H9 (cell line): Measurements from ENCODE around the gene CADM1. TPM values are rescaled to one million over a fixed set of nuclear protein-coding genes. Genes with fewer than 3 reads are reported as not detected.

ENCODE experiments used
- DNase-seq: peaks from one replicate; pipeline ENCODE4 v3.0.0-alpha.2; 2017
- H2AFZ ChIP-seq: one replicate; pipeline ENCODE4 v1.6.1; 2013; ENCODE audit warnings: mild to moderate bottlenecking, low read length, control low read depth, moderate library complexity
- H2AK5ac ChIP-seq: 2 replicates; pipeline ENCODE4 v1.6.1; 2013; ENCODE audit warnings: low read length, control low read depth, mixed read lengths; ENCODE audit not compliant: insufficient read length
- H2BK120ac ChIP-seq: one replicate; pipeline ENCODE4 v1.6.1; 2013; ENCODE audit warnings: low read depth, mild to moderate bottlenecking, low read length, control low read depth, inconsistent platforms; ENCODE audit not compliant: poor library complexity, severe bottlenecking
- H2BK12ac ChIP-seq: 2 replicates; pipeline ENCODE4 v1.6.1; 2013; ENCODE audit warnings: low read length, control low read depth, mixed read lengths, low read depth; ENCODE audit not compliant: insufficient read length
- H2BK15ac ChIP-seq: 2 replicates; pipeline ENCODE4 v1.6.1; 2013; ENCODE audit warnings: low read depth, low read length, control low read depth
- H2BK20ac ChIP-seq: one replicate; pipeline ENCODE4 v1.6.1; 2013; ENCODE audit warnings: low read depth, mild to moderate bottlenecking, low read length, control low read depth, inconsistent platforms; ENCODE audit not compliant: poor library complexity, severe bottlenecking
- H2BK5ac ChIP-seq: 2 replicates; pipeline ENCODE4 v1.6.1; 2013; ENCODE audit warnings: low read length, control low read depth, mixed read lengths; ENCODE audit not compliant: insufficient read length
- H3K14ac ChIP-seq: 2 replicates; pipeline ENCODE4 v1.6.1; 2013; ENCODE audit warnings: low read length, control low read depth; ENCODE audit not compliant: insufficient read depth
- H3K18ac ChIP-seq: 2 replicates; pipeline ENCODE4 v1.6.1; 2013; ENCODE audit warnings: low read depth, mild to moderate bottlenecking, mixed read lengths, low read length, control low read depth; ENCODE audit not compliant: insufficient read length
- H3K23ac ChIP-seq: 2 replicates; pipeline ENCODE4 v1.6.1; 2013; ENCODE audit warnings: low read length, control low read depth, mixed read lengths, low read depth; ENCODE audit not compliant: insufficient read length
- H3K23me2 ChIP-seq: 2 replicates; pipeline ENCODE4 v1.6.1; 2013; ENCODE audit warnings: low read depth, mild to moderate bottlenecking, mixed read lengths, low read length, control low read depth; ENCODE audit not compliant: insufficient read length, poor library complexity, severe bottlenecking
- H3K27ac ChIP-seq: 2 replicates; pipeline ENCODE4 v1.5.1; 2013; ENCODE audit warnings: low read length, control low read depth, mixed read lengths, low read depth; ENCODE audit not compliant: insufficient read length
- H3K27me3 ChIP-seq: 2 replicates; pipeline ENCODE4 v1.6.1; 2013; ENCODE audit warnings: low read length, control low read depth, inconsistent platforms; ENCODE audit not compliant: insufficient read depth
- H3K4ac ChIP-seq: 2 replicates; pipeline ENCODE4 v1.6.1; 2013; ENCODE audit warnings: low read depth, mild to moderate bottlenecking, control low read depth, inconsistent platforms, low read length, moderate library complexity
- H3K4me1 ChIP-seq: 2 replicates; pipeline ENCODE4 v1.6.1; 2013; ENCODE audit warnings: low read length, control low read depth, inconsistent platforms; ENCODE audit not compliant: insufficient read depth
- H3K4me2 ChIP-seq: 2 replicates; pipeline ENCODE4 v1.6.1; 2013; ENCODE audit warnings: low read length, control low read depth, mixed read lengths; ENCODE audit not compliant: insufficient read length, insufficient read depth
- H3K56ac ChIP-seq: 2 replicates; pipeline ENCODE4 v1.6.1; 2013; ENCODE audit warnings: low read depth, mild to moderate bottlenecking, mixed read lengths, low read length, control low read depth; ENCODE audit not compliant: insufficient read length
- H3K79me1 ChIP-seq: 2 replicates; pipeline ENCODE4 v1.6.1; 2013; ENCODE audit warnings: low read depth, mild to moderate bottlenecking, moderate library complexity, low read length, control low read depth, inconsistent platforms; ENCODE audit not compliant: insufficient read depth, poor library complexity, severe bottlenecking
- H3K79me2 ChIP-seq: 2 replicates; pipeline ENCODE4 v1.6.1; 2013; ENCODE audit warnings: low read length, control low read depth, inconsistent platforms; ENCODE audit not compliant: insufficient read depth
- H3K9ac ChIP-seq: 2 replicates; pipeline ENCODE4 v1.6.1; 2013; ENCODE audit warnings: low read length, control low read depth, mixed read lengths; ENCODE audit not compliant: insufficient read length; ENCODE audit errors: extremely low read depth
- H3K9me3 ChIP-seq: one replicate; pipeline ENCODE4 v1.6.1; 2013; ENCODE audit warnings: low read depth, low read length, inconsistent platforms; ENCODE audit not compliant: control insufficient read depth
- H3T11ph ChIP-seq: one replicate; pipeline ENCODE4 v1.6.1; 2013; ENCODE audit warnings: mild to moderate bottlenecking, low read length, control low read depth, inconsistent platforms
- H4K20me1 ChIP-seq: one replicate; pipeline ENCODE4 v1.6.1; 2013; ENCODE audit not compliant: control insufficient read depth, insufficient read length, insufficient read depth
- H4K5ac ChIP-seq: 2 replicates; pipeline ENCODE4 v1.6.1; 2013; ENCODE audit warnings: low read depth, mild to moderate bottlenecking, mixed read lengths, low read length, control low read depth; ENCODE audit not compliant: insufficient read length
- H4K8ac ChIP-seq: replicated peaks from 2 replicates; pipeline ENCODE4 v1.6.1; 2013; ENCODE audit warnings: low read length, control low read depth, mixed read lengths, low read depth; ENCODE audit not compliant: insufficient read length
- H4K91ac ChIP-seq: 2 replicates; pipeline ENCODE4 v1.6.1; 2013; ENCODE audit warnings: low read depth, mild to moderate bottlenecking, moderate library complexity, mixed read lengths, low read length, control low read depth; ENCODE audit not compliant: insufficient read length
- H3K27ac Mint-ChIP-seq, 3 experiments: 2 replicates in 2 of 3; 3 replicates in 1 of 3; pipeline ENCODE4 v1.8.0; 2020 to 2021; ENCODE audit warnings: mixed read lengths in 3 of 3, mild to moderate bottlenecking in 1 of 3, moderate library complexity in 1 of 3
- H3K27me3 Mint-ChIP-seq: 2 replicates; pipeline ENCODE4 v1.8.0; 2021; ENCODE audit warnings: low read depth, mild to moderate bottlenecking, moderate library complexity, mixed read lengths
- H3K36me3 Mint-ChIP-seq, 3 experiments: 2 replicates in 2 of 3; 3 replicates in 1 of 3; pipeline ENCODE4 v1.8.0; 2020 to 2021; ENCODE audit warnings: low read depth in 3 of 3, mixed read lengths in 3 of 3; ENCODE audit not compliant: insufficient read depth in 1 of 3
- H3K4me1 Mint-ChIP-seq, 2 experiments: 2 replicates each; pipeline ENCODE4 v1.8.0; 2020; ENCODE audit warnings: mixed read lengths in 2 of 2
- H3K4me3 Mint-ChIP-seq, 2 experiments: 2 replicates in 1 of 2; 3 replicates in 1 of 2; pipeline ENCODE4 v1.8.0; 2020 to 2021; ENCODE audit warnings: mild to moderate bottlenecking in 2 of 2, mixed read lengths in 2 of 2, moderate library complexity in 1 of 2
- H3K9me3 Mint-ChIP-seq, 2 experiments: 2 replicates in 1 of 2; 3 replicates in 1 of 2; pipeline ENCODE4 v1.8.0; 2020; ENCODE audit warnings: mild to moderate bottlenecking in 2 of 2, mixed read lengths in 2 of 2, moderate library complexity in 1 of 2
- CTCF ChIP-seq: fragments of 200-600 bp; sonication (generic); conservative IDR thresholded peaks from 3 replicates; pipeline ENCODE4 v1.8.0; 2021; ENCODE audit warnings: antibody characterized with exemption, mild to moderate bottlenecking
- WGBS: extraction: QIAGEN DNeasy Blood & Tissue Kit; methylation state at CpG from one replicate; pipeline ENCODE4 v1.1.7; 2013; ENCODE audit warnings: missing lambda C conversion rate, low lambda C conversion rate, mixed read lengths; ENCODE audit not compliant: insufficient read length; ENCODE audit errors: extremely low coverage; 5-methylcytosine and 5-hydroxymethylcytosine counted together
- total RNA-seq: library from RNA; stranded (reverse); gene quantifications from 2 replicates; pipeline ENCODE4 v1.2.1, GENCODE V29; 2021

Gene CADM1
- total RNA-seq, 1 experiment from 2014 or later = 11.9 TPM

- no peaks in the 10 kb centered on the region for H3K9me3 ChIP-seq
- no peak overlapping the region for H4K91ac ChIP-seq
- no peak overlapping the region for H3K18ac ChIP-seq
- no peak overlapping the region for H2BK12ac ChIP-seq
- no peak overlapping the region for H2BK15ac ChIP-seq
- H2AK5ac ChIP-seq = no peak overlapping the region
- H3K36me3 Mint-ChIP-seq = no peaks in the 10 kb centered on the region
- H3K9ac ChIP-seq = no peak overlapping the region
- TF ChIP-seq CTCF = no peak
- no peaks in the 10 kb centered on the region for H3K79me1 ChIP-seq
- H3K14ac ChIP-seq = no peak overlapping the region
- no peaks in the 10 kb centered on the region for H3K27me3 ChIP-seq
- DNase-seq = peak; percentile 40
- peaks cover 3% of the 10 kb centered on the region; the same call in 1 of the 2 replicates for H3K4me1 ChIP-seq
- H3T11ph ChIP-seq = no peak overlapping the region
- H3K79me2 ChIP-seq = no peaks in the 10 kb centered on the region
- peaks cover 3% of the 10 kb centered on the region for H3K27me3 Mint-ChIP-seq
- no peak overlapping the region for H3K4me2 ChIP-seq
- H4K20me1 ChIP-seq = no peaks in the 10 kb centered on the region
- H3K27ac Mint-ChIP-seq = peak overlapping the region in 1 of 3 experiments; percentile 1; a peak in 1 of 7 replicates
- no peaks in the 10 kb centered on the region for H3K23me2 ChIP-seq
- H4K8ac ChIP-seq = no peak overlapping the region
- no peak overlapping the region for H2BK5ac ChIP-seq
- no peak overlapping the region for H3K56ac ChIP-seq
- no peaks in the 10 kb centered on the region for H3K9me3 Mint-ChIP-seq
- no peak overlapping the region for H4K5ac ChIP-seq
- no CpG with 5 or more reads among the region's 18 CpGs for WGBS
- H2AFZ ChIP-seq = no peak overlapping the region
- H3K23ac ChIP-seq = no peak overlapping the region
- H3K4me1 Mint-ChIP-seq = peaks cover 20 to 21% of the 10 kb centered on the region in 2 experiments
- H3K4ac ChIP-seq = no peak overlapping the region
- no peak overlapping the region for H2BK120ac ChIP-seq
- H3K27ac ChIP-seq = no peak overlapping the region
- H3K4me3 Mint-ChIP-seq = no peak overlapping the region
- no peak overlapping the region for H2BK20ac ChIP-seq
Measured at GRCh38 chr11:115462004-115462541, 42.1 kb downstream of the CADM1 start.
